Measurements from ENCODE around the gene ITSN1. TPM values are rescaled to one million over a fixed set of nuclear protein-coding genes. Genes with fewer than 3 reads are reported as not detected.
"Not testable (repeated sequence)": the region's sequence is repeated elsewhere in the genome, so short reads cannot be mapped to it uniquely, and the experiment has no call there.

ITSN1 gene
- polyA plus RNA-seq, result 100 to 1,000 TPM in 1 of 3 donors, 10 to 100 TPM in 1, 1 to 10 TPM in 1; 6.8 to 114 (median 40.2) TPM

DNA sequence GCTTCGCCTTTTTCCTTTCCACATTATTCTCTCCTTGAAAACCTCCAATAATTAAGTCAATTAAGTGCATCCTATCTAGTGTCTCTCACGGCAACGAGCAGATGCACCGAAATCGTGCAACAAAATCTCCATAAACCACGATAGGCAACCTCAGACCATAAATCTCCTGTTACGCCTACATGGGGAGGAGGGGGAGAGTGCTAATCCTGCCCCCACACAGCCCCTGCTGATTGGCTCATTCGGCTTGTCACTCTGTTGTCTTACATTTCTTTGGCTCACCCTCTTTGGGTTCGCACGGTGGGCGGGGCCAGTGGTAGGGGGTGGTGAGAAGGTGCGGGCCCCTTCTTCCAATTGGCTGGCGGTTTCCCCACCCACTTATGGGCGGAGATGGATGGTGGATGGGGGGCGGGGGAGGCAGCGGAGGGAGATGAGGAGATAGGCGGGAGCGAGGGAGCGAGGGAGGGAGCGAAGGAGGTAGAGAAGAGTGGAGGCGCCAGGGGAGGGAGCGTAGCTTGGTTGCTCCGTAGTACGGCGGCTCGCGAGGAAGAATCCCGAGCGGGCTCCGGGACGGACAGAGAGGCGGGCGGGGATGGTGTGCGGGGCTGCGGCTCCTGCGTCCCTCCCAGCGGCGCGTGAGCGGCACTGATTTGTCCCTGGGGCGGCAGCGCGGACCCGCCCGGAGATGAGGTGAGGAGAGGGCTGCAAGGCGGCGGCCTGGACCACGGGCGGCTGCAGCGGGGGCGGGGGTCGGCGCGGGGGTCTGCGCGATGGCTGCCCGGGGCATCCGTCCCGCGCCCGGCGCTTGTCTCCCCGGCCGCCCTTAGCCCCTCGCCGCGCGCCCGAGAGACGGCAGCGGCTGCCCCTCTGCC lies at the start of gene ITSN1:
TSS of gene ITSN1 (plus strand) at position 475 of the 869 bp plus-strand sequence. CDS start 76,328 bp downstream, outside the sequence.
- 0 to 1% (median 1%) methylated on average over 43 to 66 of the region's 71 CpGs for WGBS, 3 donors
- no peak within 1 kb of the TSS for H3K27ac ChIP-seq (ENCODE audit: low read depth, low read length)

DNA sequence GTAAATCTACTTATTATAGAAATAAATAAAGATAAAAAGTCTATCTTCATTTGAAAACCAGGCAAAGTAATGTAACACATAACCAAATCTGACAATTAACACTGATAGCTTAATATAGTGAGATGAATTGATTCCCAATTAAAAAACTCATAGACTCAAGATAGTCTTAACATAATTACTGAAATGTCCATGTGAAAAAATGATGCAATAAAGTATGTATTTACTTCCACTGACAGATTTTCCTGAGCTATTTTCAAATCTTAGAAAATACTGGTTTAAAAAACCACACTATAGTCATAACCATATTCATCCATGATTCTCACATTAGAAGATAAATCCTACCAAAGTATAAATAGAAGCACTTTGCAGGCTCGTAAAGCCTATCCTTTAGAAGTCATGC lies 44.2 kb upstream of the ITSN1 start:
- 84 to 94% (median 85%) methylated on average over 1 of the region's 1 CpG for WGBS, 3 donors
- no peak overlapping the region for H3K27ac ChIP-seq (ENCODE audit: low read depth, low read length)

GRCh38 chr21:33608559-33608958 lies 33.7 kb upstream of the ITSN1 start:
- no peak overlapping the region for H3K27ac ChIP-seq (ENCODE audit: low read depth, low read length)
- 64 to 86% (median 72%) methylated on average over 1 of the region's 1 CpG for WGBS, 3 donors

DNA sequence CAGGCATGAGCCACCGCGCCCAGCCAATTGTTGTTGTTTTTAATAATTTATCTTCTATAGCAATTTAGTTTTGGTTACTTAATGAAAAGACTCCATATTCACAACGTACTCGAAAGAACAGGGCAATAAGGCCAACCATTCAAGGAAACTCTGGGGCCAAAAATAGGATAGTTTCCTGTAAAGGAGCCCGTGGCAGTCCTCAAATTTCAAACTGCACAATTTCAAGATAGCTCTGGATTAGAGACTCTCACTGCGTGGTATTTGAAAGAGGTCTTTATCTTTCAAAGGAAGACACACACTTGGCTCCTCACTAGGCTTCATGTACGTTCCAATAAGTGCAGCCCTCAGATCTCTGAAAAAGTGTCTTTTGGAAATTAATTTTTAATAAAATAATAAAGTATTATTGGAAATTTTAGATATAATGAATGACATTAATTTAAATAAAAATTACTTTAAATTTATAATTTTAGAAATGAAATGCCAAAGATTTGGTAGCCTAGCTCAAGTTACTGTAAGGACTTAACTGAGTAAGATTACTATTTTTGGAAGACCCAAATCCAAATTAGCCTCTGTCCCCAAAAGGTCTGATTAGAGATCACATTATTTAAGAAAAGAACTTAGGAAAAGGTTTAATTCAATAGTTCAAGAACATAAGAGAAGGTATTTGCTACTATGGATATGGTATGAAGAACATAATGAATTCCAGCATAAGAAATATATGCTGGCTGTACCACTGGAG lies 31.1 kb upstream of the ITSN1 start:
- WGBS, 3 donors, result 93 to 95% (median 93%) methylated on average over 7 of the region's 7 CpGs
- H3K27ac ChIP-seq (ENCODE audit: low read depth, low read length), result no peak overlapping the region

- not testable (repeated sequence) for H3K27ac ChIP-seq (ENCODE audit: low read depth, low read length)
- WGBS, 3 donors, result 84 to 86% (median 85%) methylated on average over 11 of the region's 11 CpGs
Measured at GRCh38 chr21:33617565-33617964, 24.7 kb upstream of the ITSN1 start.

GRCh38 chr21:33618407-33618806 lies 23.9 kb upstream of the ITSN1 start:
- WGBS, 3 donors, result 95 to 100% (median 98%) methylated on average over 2 of the region's 2 CpGs

DNA sequence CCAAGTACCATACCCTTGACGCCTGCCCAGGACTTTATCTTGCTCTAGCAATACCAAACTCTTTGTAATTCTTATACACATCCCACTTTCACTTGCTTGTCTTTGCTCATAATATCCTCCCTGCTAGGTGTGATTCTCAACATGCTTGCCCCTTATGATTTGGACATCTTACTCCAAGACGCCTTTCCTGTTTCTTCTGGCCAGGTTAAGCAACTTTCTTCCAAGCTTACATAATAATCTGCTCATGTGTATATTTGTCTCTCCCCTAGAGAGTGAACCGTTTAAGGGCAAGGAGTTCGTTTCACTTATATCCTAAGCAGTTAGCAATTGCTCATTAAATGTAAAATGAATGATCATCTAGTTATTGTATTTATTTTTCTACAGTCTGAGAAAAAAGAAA lies 22.6 kb upstream of the ITSN1 start:
- WGBS, 3 donors, result 59 to 92% (median 70%) methylated on average over 4 of the region's 4 CpGs
- H3K27ac ChIP-seq (ENCODE audit: low read depth, low read length), result no peak overlapping the region

More at GRCh38 chr21:33618407-33618806, 23.9 kb upstream of the ITSN1 start:
- no peak overlapping the region for H3K27ac ChIP-seq (ENCODE audit: low read depth, low read length)

- no peak overlapping the region for H3K27ac ChIP-seq (ENCODE audit: low read depth, low read length)
Measured at GRCh38 chr21:33622253-33622652, 20.0 kb upstream of the ITSN1 start.

DNA sequence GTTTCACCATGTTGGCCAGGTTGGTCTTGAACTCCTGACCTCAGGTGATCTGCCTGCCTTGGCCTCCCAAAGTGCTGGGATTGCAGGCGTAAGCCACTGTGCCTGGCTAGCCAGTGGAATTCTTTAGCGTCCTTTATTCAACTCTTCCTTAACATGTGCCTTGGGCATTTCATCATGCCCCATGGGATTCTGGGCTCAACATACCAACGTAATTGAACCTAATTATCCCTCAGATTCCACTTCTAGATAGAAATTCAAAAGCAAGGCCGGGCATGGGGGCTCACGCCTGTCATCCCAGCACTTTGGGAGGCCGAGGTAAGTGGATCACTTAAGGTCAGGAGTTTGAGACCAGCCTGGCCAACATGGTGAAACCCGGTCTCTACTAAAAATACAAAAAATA lies 16.1 kb upstream of the ITSN1 start:
- H3K27ac ChIP-seq (ENCODE audit: low read depth, low read length), result not testable (repeated sequence)
- WGBS, 3 donors, result 84 to 95% (median 93%) methylated on average over 7 of the region's 7 CpGs

DNA sequence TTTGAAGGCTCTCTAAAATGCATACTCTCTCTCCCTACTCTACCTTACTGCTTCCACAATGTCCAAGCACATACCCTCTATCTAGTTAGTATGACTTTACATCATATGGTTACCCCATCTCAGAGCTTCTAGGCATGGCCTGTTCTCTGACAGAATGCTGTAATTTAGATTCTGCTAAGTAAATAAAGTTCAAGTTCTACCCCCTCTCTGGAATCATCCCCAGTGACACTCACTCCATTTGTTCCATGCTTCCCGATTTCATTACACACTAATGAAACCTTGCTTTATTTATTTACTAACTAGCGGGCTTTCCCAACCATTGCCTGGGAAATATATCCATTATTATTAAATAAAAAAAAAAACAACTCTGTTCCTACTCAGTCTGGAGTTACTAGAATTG lies 8.0 kb upstream of the ITSN1 start:
- WGBS, 3 donors, result 89 to 95% (median 95%) methylated on average over 2 of the region's 2 CpGs
- H3K27ac ChIP-seq (ENCODE audit: low read depth, low read length), result no peak overlapping the region

- 18 to 29% (median 25%) methylated on average over 18 of the region's 18 CpGs for WGBS, 3 donors
- no peak overlapping the region for H3K27ac ChIP-seq (ENCODE audit: low read depth, low read length)
Measured at GRCh38 chr21:33640697-33641351, 1.5 kb upstream of the ITSN1 start.

GRCh38 chr21:33641352-33642026 lies 812 bp upstream of the ITSN1 start, which contains the start of gene CRYZL1:
Gene CRYZL1, minus strand, starts transcription at chr21:33641741. Its CDS starts 10,190 bp downstream, at chr21:33631551.
- WGBS, 3 donors, result 0 to 1% (median 0%) methylated on average over 38 of the region's 38 CpGs
- no peak within 1 kb of the TSS for H3K27ac ChIP-seq (ENCODE audit: low read depth, low read length)

DNA sequence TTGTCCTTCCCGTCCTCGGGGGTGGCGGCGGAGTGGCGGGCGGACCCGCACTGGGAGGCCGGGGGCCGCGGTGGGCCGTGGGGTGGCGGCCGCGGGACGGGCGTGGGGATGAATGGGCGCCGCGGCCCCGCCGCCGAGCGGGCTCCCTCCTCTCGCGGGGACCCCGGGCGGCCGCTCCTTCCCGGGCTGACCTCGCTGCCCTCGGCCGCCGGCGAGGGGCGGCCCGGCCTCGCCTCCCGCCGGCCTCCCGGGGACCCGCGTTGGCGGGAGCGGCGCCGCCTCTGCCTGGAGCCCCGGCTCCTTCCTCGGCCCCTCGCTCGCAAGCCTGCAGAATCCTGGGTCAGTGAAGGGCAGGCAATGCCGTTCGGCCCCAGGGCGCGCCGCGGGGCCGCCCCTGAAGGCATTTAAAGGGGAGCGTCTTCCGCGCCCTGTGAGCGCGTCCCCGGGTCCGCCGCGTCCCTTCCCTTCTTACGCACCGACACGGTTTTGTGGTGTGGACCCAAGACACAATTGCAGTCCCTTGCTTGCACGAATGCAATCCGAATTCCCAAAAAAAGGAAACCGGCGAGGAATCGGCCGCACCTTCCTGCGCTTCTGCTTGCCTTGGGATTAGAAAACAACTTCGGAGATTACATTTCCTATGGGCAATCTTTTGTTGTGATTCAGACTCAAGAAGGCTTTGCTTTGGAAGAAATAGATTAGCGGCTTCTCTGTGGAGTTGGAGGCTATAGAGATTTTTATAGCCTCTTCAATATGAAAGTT lies 776 bp downstream of the ITSN1 start:
- no peak overlapping the region for H3K27ac ChIP-seq (ENCODE audit: low read depth, low read length)
- 0% methylated on average over 48 to 78 of the region's 78 CpGs for WGBS, 3 donors

GRCh38 chr21:33643658-33644311 lies 1.5 kb downstream of the ITSN1 start:
- 15 to 22% (median 20%) methylated on average over 7 of the region's 7 CpGs for WGBS, 3 donors
- H3K27ac ChIP-seq (ENCODE audit: low read depth, low read length), result no peak overlapping the region

- H3K27ac ChIP-seq (ENCODE audit: low read depth, low read length), result no peak overlapping the region
- 42 to 68% (median 44%) methylated on average over 11 of the region's 11 CpGs for WGBS, 3 donors
Measured at GRCh38 chr21:33644383-33645074, 2.2 kb downstream of the ITSN1 start.

- H3K27ac ChIP-seq (ENCODE audit: low read depth, low read length), result no peak overlapping the region
- 90 to 92% (median 91%) methylated on average over 4 of the region's 4 CpGs for WGBS, 3 donors
Measured at GRCh38 chr21:33645730-33646129, 3.4 kb downstream of the ITSN1 start.

- WGBS, 3 donors, result 86 to 96% (median 89%) methylated on average over 3 of the region's 3 CpGs
- no peak overlapping the region for H3K27ac ChIP-seq (ENCODE audit: low read depth, low read length)
Measured at GRCh38 chr21:33647587-33647986, 5.3 kb downstream of the ITSN1 start.
